Tibial nerve (tissue), 4 donors: ENCODE data around the gene SLX4IP.

Experiments
- EP300 ChIP-seq, 2 donors: sonication (generic); formaldehyde crosslinking; IDR thresholded peaks; one replicate each; pipeline ENCODE4 v1.6.1; 2017; ENCODE audit warnings: antibody characterized with exemption in 2 of 2, mild to moderate bottlenecking in 1 of 2
- POLR2A ChIP-seq, 2 donors: fragments of 450-650 bp; IDR thresholded peaks; one replicate each; pipeline ENCODE4 v1.6.1; 2017; ENCODE audit warnings: antibody characterized with exemption in 2 of 2, mild to moderate bottlenecking in 2 of 2, moderate library complexity in 2 of 2
- TF ChIP-seq, protein P1 (sequence below), 5 experiments: fragments of 200-600 bp in 3 of 5; fragments of 450-650 bp in 2 of 5; sonication (generic) in 3 of 5; IDR thresholded peaks; one replicate each; pipeline ENCODE4 v1.5.1; 2016 to 2019; ENCODE audit warnings: antibody characterized with exemption in 5 of 5, mild to moderate bottlenecking in 3 of 5, moderate library complexity in 2 of 5

- TF ChIP-seq, protein P1, sequence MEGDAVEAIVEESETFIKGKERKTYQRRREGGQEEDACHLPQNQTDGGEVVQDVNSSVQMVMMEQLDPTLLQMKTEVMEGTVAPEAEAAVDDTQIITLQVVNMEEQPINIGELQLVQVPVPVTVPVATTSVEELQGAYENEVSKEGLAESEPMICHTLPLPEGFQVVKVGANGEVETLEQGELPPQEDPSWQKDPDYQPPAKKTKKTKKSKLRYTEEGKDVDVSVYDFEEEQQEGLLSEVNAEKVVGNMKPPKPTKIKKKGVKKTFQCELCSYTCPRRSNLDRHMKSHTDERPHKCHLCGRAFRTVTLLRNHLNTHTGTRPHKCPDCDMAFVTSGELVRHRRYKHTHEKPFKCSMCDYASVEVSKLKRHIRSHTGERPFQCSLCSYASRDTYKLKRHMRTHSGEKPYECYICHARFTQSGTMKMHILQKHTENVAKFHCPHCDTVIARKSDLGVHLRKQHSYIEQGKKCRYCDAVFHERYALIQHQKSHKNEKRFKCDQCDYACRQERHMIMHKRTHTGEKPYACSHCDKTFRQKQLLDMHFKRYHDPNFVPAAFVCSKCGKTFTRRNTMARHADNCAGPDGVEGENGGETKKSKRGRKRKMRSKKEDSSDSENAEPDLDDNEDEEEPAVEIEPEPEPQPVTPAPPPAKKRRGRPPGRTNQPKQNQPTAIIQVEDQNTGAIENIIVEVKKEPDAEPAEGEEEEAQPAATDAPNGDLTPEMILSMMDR (IDR thresholded peaks at IDR 0.05) = no peak
- TF ChIP-seq POLR2A (IDR thresholded peaks at IDR 0.05) = no peak
- no peak for TF ChIP-seq EP300 (IDR thresholded peaks at IDR 0.05)
Observed at GRCh38 chr20:10454151-10454750, 19.1 kb downstream of the SLX4IP start.
